GM19395 (cell line): ENCODE results near the gene EVA1A.
A peak's percentile ranks its signal among the peaks of the same experiment; 100 is the strongest.

Source experiments
- ATAC-seq: cut with Tn5 transposase; IDR thresholded peaks from one replicate; pipeline ENCODE4 v1.9.1; 2021; ENCODE audit warnings: mild to moderate bottlenecking, moderate library complexity; ENCODE audit not compliant: unreplicated experiment

EVA1A gene

DNA sequence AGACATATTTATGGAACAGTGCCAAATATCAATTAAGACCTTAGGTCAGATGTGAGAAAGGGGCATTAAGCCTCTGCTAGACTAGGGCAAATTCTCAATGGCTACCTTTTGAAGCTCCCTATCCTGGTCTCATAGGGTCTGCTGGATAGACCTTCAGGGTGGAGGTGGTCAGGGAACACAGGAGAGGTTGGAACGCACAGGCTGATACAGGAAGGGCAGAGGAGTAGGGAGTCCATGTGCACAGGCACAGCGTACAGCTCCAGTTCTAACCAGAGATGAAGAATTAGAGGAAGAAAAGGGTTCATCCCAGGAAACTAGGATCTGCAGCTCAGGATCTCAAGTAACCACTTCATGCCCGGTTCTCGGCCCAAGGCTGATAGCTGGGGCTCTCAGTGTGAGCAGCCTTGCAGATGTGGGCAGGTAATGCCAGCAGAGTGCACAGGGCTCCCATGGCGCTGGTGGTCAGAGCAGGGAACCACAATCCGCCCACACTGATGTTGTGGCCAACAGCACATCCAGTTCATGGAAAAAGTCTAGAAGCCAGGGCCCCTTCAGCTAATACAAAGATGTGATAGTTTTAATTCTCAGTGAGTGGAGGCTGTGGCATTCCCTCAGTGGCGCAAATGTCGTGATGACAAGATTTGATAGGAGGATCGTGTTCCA lies 3.4 kb upstream of the EVA1A start:
- ATAC-seq: no peak

GRCh38 chr2:75563591-75563990 lies 2.9 kb upstream of the EVA1A start:
- ATAC-seq: no peak

- no peak for ATAC-seq
Measured at GRCh38 chr2:75562513-75562864, 1.8 kb upstream of the EVA1A start.

GRCh38 chr2:75561566-75562512 lies 1.1 kb upstream of the EVA1A start:
- ATAC-seq: no peak

GRCh38 chr2:75560022-75560767 lies 544 bp downstream of the EVA1A start:
- ATAC-seq: peak; percentile 73

- ATAC-seq: no peak
Measured at GRCh38 chr2:75559680-75560021, 1.1 kb downstream of the EVA1A start.

GRCh38 chr2:75558786-75559679 lies 1.7 kb downstream of the EVA1A start:
- ATAC-seq: no peak

GRCh38 chr2:75558136-75558535 lies 2.6 kb downstream of the EVA1A start:
- ATAC-seq: no peak

DNA sequence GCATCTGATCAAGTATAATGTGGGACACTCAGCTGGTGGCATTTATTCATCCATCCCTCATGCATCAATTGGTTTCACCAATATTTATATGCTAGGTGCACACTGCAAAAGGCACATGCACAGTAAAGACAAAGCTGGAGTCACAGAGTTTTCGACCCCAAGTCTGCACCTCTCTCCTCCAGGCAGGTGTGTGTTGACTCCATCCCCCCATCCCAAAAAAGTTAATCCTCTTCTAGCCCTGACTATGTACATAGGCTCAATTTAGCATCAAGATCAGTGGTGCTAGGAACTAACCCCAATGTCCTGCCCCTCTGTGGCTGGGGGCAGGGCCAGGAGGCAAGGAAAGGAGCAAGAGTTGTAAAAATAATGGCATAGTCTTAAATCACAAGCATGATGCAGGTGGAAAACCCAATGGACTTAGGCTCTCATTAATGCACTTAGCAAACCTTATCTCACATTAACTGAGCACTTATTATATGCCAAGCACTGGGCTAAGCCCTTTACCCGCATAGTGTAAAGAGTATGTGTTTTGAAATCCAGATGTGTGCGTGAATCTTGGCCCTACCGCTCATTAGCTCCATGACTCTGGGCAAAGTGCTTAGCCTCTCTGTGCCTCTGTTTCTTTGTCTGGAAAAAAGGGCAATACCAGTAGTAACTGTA lies 3.1 kb downstream of the EVA1A start:
- no peak for ATAC-seq

DNA sequence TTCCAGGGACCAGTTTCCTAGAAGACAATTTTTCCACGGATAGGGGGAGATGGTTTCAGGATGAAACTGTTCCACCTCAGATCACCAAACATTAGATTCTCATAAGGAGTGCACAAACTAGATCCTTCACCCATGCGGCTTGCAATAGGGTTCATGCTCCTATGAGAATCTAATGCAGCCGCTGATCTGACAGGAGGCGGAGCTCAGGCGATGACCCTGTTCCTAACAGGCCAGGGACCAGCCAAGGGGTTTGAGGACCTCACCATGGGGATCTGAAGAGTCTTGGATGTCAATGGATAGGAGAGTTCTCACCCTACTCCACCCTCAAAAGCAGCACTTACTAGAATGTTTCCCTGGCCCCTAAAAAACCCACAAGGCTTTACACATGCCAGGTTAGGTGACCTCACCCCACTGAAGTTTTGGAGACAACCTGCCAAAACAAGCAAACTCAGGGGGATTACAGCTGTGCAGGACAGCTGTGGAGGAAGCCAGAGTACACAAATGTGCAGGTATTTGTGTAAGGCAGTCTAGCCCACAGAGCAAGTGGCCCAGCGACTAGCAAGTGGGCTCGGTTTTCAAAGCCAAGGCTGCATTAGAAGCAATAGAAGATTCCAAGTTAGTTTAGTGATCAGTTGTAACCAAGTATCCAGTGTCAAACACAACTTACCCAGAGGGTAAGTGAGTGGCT lies 3.9 kb downstream of the EVA1A start:
- ATAC-seq: no peak

- no peak for ATAC-seq
Measured at GRCh38 chr2:75555701-75556100, 5.0 kb downstream of the EVA1A start.

DNA sequence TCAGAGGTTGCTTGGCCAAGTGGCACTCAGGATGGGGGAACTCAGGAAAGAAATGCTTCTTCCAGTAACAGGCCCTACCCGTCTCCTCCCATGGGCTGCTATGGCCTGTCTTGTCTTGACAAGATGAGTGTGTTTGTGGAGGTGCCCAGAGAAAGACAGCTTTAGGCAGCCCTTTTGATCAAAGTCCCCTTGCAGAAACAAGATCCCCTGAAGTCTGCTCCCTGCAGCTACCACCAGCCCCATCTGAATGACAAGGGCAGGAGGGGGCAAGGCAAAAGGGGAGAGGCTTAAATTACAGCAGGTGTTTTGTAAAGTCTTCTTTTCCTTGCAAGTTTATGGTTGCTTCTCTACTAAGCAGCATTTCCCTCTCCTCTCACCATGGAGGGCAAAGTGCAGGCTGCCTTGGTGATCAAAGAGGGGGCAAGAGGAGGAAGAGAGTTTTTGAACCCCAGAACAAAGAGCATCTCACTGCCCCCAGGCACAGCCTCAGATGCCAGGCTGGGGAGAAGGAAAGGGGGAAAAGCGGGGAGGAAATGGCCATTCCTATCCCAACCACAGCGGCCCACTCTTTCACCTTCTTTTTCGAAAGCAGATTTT lies 6.7 kb downstream of the EVA1A start:
- no peak for ATAC-seq

DNA sequence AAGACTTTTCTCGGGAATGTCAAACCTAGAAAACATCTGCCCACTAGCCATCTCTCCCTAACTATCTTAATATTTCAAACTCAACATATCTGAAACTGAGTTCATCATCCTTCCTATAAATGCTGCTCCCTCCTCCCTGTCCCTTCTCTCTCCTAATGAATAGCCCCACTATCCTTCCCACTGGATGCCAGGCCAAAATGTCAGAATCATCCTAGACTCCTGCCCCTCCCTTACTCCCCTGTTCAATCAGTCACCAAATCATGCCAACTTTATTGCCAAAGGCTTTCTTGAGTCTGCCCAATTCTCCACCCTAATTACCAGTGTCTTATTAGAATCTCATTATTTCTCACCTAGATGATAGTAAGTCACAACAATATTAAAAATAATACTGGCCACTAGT lies 8.5 kb downstream of the EVA1A start:
- no peak for ATAC-seq

- no peak for ATAC-seq
Measured at GRCh38 chr2:75551434-75551833, 9.3 kb downstream of the EVA1A start.

DNA sequence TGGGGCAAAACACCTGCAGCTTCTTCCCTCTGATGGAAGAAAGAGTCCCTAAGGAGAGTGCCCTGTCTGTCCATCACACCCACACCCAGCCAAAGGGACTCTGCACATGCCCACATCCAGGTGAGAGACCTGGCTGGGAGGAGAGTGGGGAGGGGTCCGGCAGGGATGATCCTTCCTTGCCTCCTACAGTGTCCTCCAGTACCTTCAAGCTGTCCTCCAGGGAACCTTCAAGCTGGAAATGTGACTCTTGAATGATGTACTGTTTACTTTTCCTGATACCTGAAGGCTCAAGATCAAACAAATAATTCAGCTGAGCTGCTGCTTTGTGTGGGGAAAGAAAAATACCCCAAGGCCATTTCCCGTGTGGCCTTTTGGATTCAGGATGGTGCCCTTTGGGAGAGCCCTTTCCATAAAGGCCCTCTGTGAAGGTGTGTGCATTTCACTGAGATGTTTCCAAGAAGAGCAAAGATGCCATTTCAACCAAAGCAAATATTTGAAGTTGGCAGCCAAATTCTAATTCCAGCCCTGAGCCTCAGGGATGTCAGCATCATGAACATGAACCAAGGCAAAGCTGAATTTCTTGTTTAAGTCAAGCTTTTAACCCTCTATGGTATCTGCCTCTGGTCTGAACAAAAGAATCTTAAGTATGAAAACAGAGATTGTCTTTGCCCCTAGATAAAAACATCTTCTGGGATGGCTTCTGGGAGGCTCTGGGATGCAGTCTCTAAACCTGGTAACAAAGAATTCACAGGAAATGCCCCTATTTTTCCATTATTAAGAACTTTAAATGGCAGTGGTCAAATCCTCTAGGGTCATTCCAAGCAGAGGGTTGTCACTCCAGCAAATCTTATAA lies 11.1 kb downstream of the EVA1A start:
- ATAC-seq: no peak

GRCh38 chr2:75548036-75548573 lies 12.6 kb downstream of the EVA1A start:
- no peak for ATAC-seq

- ATAC-seq: no peak
Measured at GRCh38 chr2:75547345-75548035, 13.2 kb downstream of the EVA1A start.
